GM12878 (cell line): ENCODE measurements around the gene FAM200B.

Experiments
- ATF2 ChIP-seq: IDR thresholded peaks from 2 replicates; pipeline ENCODE4 v1.6.1; 2012; ENCODE audit warnings: low read length, inconsistent platforms
- EP300 ChIP-seq, 2 experiments: fragments of 150-350 bp in 1 of 2; IDR thresholded peaks; 2 replicates each; pipeline ENCODE4 v1.6.1; 2011 to 2012; ENCODE audit warnings: low read depth in 2 of 2, low read length in 2 of 2, borderline replicate concordance in 1 of 2, improper control_type of control experiment in 1 of 2, inconsistent platforms in 1 of 2; ENCODE audit not compliant: control insufficient read depth in 1 of 2
- EZH2 ChIP-seq: IDR thresholded peaks from 2 replicates; pipeline ENCODE4 v1.6.1; 2012; ENCODE audit warnings: low read depth, mild to moderate bottlenecking, control low read depth, inconsistent platforms, low read length, borderline replicate concordance; ENCODE audit not compliant: control insufficient read depth
- FOXK2 ChIP-seq: fragments of 450-650 bp; IDR thresholded peaks from 2 replicates; pipeline ENCODE4 v1.6.1; 2017; ENCODE audit warnings: mild to moderate bottlenecking, moderate library complexity
- HDGF ChIP-seq: fragments of 450-650 bp; IDR thresholded peaks from 2 replicates; pipeline ENCODE4 v1.6.1; 2016; ENCODE audit warnings: antibody characterized with exemption
- JUND ChIP-seq: IDR thresholded peaks from 2 replicates; pipeline ENCODE4 v1.6.1; 2012; ENCODE audit warnings: low read depth, mild to moderate bottlenecking, low read length, improper control_type of control experiment, moderate library complexity
- NR2C2 ChIP-seq: IDR thresholded peaks from 2 replicates; pipeline ENCODE4 v1.6.1; 2011; ENCODE audit warnings: borderline replicate concordance, low read depth; ENCODE audit not compliant: control insufficient read depth, insufficient read length
- PKNOX1 ChIP-seq: fragments of 450-650 bp; IDR thresholded peaks from 2 replicates; pipeline ENCODE4 v1.6.1; 2016; ENCODE audit warnings: mild to moderate bottlenecking
- RAD21 ChIP-seq: IDR thresholded peaks from 2 replicates; pipeline ENCODE4 v1.6.1; 2011; ENCODE audit warnings: mild to moderate bottlenecking, low read depth, low read length, moderate library complexity; ENCODE audit not compliant: insufficient read depth
- RCOR1 ChIP-seq: conservative IDR thresholded peaks from 2 replicates; pipeline ENCODE4 v1.6.1; 2012; ENCODE audit warnings: low read depth, low read length, improper control_type of control experiment
- TAF1 ChIP-seq: IDR thresholded peaks from 2 replicates; pipeline ENCODE4 v1.6.1; 2011; ENCODE audit warnings: mild to moderate bottlenecking, low read depth, low read length, borderline replicate concordance
- ZBTB33 ChIP-seq: fragments of 450-650 bp; IDR thresholded peaks from 2 replicates; pipeline ENCODE4 v1.6.1; 2017; ENCODE audit warnings: mild to moderate bottlenecking

- TF ChIP-seq TAF1 (no peak), NR2C2 (no peak), FOXK2 (no peak), HDGF (no peak), RCOR1 (no peak), EP300 (IDR thresholded peaks at IDR 0.05; ENCODE audit: borderline replicate concordance in 1 of 2, control insufficient read depth in 1 of 2, low read depth in 2 of 2, low read length in 2 of 2) (no peak), EZH2 (no peak), JUND (no peak), PKNOX1 (no peak), ATF2 (no peak), ZBTB33 (no peak), RAD21 (no peak)
Measured at GRCh38 chr4:15717657-15718416, 36.2 kb downstream of the FAM200B start.
